OCI-M2 (cell line): ENCODE measurements around the gene DCPS.

ENCODE experiments used
- DNase-seq: peaks from one replicate; lab custom pipeline; 2025; ENCODE audit not compliant: unreplicated experiment; lab: John Stamatoyannopoulos, UW

DCPS gene

GRCh38 chr11:126328001-126328390, 24.1 kb downstream of the DCPS start:
- no peak for DNase-seq

- DNase-seq = no peak
Observed at GRCh38 chr11:126328444-126328843, 24.6 kb downstream of the DCPS start.

GRCh38 chr11:126328938-126329643, 25.2 kb downstream of the DCPS start:
- no peak for DNase-seq

- DNase-seq = no peak
Observed at GRCh38 chr11:126329644-126330211, 25.9 kb downstream of the DCPS start.

GRCh38 chr11:126331286-126331685, 27.4 kb downstream of the DCPS start:
- no peak for DNase-seq

GRCh38 chr11:126332221-126332711, 28.4 kb downstream of the DCPS start:
- no peak for DNase-seq

- no peak for DNase-seq
Observed at GRCh38 chr11:126333142-126333541, 29.3 kb downstream of the DCPS start.

GRCh38 chr11:126334659-126335462, 31.0 kb downstream of the DCPS start:
- no peak for DNase-seq

- DNase-seq = no peak
Observed at GRCh38 chr11:126335463-126335760, 31.6 kb downstream of the DCPS start.

GRCh38 chr11:126336138-126336541, 32.3 kb downstream of the DCPS start:
- DNase-seq = no peak

GRCh38 chr11:126336671-126337101, 32.8 kb downstream of the DCPS start:
- no peak for DNase-seq

- no peak for DNase-seq
Observed at GRCh38 chr11:126337126-126337473, 33.2 kb downstream of the DCPS start.

GRCh38 chr11:126337474-126338241, 33.8 kb downstream of the DCPS start:
- no peak for DNase-seq

- no peak for DNase-seq
Observed at GRCh38 chr11:126338346-126339055, 34.6 kb downstream of the DCPS start.

GRCh38 chr11:126339073-126339862, 35.4 kb downstream of the DCPS start:
- no peak for DNase-seq

GRCh38 chr11:126339863-126340434, 36.1 kb downstream of the DCPS start:
- DNase-seq = no peak

- DNase-seq = no peak
Observed at GRCh38 chr11:126340960-126341606, 37.2 kb downstream of the DCPS start.

- DNase-seq = no peak
Observed at GRCh38 chr11:126341760-126342161, 37.9 kb downstream of the DCPS start.

- no peak for DNase-seq
Observed at GRCh38 chr11:126343051-126343450, 39.2 kb downstream of the DCPS start.
